D341Med (cell line): ENCODE data around the gene CCDC116.
"Not testable (repeated sequence)": the region's sequence is repeated elsewhere in the genome, so short reads cannot be mapped to it uniquely, and the experiment has no call there.

Source experiments
- DNase-seq: peaks from one replicate; pipeline ENCODE4 v3.0.0; 2012; ENCODE audit warnings: low spot score

Gene CCDC116

DNA sequence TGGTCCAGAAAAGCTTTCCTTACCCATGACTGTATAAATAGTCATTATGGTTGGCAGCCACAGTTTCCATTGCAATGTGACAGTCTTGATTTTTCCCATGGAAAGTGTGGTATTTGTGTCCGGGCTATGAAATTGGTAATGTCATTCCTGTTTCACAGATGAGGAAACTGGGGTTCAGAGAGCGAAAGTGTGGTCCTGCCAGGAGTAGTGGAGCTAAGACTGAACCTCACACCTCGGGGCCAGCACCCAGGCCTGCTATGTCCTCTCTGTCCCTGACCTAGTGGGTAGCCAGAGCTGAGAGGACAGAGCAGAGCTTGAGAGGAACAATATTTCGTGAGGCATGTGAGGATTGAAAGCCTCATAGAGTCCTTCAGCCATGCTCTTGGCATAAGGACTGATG is 1.5 kb upstream of the CCDC116 start:
- DNase-seq = no peak

DNA sequence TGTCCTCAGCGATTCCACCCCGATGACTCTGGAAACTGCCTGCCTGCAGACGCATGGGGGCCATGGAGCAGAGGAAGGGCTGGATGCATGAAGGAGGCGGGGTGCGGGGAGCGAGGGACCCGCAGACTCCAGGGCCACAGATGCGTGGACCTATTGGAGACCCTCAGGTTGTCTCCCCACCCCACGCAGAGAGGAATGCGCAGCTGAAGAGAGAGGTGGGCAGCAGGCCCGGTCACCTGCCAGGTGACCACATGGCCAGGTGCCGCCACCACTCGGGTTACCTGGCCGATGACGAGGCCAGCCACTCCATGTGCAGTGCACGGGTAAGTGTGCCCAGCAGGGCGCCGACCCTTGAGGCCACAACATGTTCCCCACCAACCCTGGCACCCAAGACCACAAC is 371 bp downstream of the CCDC116 start:
- DNase-seq = no peak

- no peak for DNase-seq
These were observed 921 bp downstream of the CCDC116 start for GRCh38 chr22:21633481-21633880.

DNA sequence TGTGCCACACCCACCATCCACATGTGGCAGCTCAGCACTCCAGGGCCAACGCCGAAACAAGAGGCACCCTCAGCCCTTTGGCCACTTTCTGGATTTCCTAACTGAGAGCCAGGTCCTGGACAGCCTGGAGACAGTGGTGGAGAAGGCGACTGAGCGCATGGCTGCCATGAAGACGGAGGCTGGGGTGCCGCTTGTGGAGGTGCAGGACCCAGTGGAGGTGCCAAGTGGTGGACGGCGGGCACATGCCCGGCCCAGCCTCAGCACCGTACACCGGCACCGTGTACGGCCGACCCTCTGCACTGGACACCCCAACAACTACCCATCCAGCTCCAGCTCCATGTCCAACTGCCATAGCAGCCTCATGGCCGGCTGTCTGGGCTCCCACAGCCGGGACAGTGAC is 1.5 kb downstream of the CCDC116 start:
- DNase-seq = no peak

GRCh38 chr22:21634844-21635243 is 2.3 kb downstream of the CCDC116 start:
- DNase-seq = no peak

DNA sequence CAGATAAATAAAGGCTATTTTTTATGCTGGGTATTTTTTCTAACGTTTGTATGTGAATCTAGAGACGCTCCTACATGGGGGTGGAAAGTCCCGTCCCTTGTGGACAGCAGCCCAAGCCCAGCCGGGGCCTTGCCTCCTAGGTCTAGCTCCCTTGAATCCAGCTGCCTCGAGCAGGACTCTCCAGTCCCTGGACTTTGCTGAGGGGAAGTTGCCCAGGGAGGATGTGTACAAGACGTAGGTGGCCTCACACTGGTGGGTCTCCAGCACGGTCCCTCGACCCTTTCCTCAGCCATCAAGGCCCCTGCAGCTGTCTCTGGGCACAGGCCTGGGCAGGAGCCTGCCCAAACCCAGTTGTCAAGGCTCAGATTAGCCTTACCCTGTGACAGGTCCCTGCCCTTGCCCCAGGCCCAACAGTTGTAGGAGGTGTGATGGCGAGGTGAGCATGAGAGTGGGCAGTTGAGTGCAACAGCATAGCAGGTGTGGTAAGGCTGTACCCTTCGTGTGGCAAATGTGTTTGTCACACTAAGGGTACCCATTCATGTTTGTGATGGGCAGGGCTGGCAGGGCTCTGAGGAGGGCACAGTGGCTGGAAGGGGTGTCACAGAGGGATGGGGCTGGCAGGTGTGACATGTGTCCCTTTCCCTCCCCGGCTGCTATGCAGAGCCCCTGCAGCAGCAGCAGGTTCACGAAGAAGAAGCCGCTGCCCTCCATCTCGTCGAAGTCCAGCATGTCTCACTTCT is 3.4 kb downstream of the CCDC116 start:
- DNase-seq = no peak

- DNase-seq = no peak
These were observed 4.2 kb downstream of the CCDC116 start for GRCh38 chr22:21636629-21637218.

- not testable (repeated sequence) for DNase-seq
These were observed 4.9 kb downstream of the CCDC116 start for GRCh38 chr22:21637450-21637849.

- DNase-seq = peak; percentile 12
These were observed 6.8 kb downstream of the CCDC116 start for GRCh38 chr22:21639359-21639758.

DNA sequence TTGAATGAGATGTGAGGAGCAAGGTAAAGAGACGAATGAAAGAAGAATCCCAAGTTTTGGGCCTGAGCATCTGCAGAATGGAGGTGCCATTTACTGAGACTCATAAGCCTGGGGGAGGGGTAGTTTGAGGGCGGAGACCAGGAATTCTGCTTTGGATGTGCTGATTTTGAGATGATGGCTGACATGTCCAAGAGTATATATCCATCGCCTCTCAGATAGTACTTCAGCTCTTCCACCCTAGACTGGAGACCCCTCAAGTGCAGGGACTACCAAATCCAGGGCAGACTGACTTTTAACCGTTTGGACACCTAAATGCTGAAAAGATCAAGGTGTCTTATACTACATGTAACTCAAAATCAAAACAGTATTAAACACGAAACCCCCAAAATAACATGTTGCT is 8.2 kb downstream of the CCDC116 start:
- no peak for DNase-seq

GRCh38 chr22:21641417-21641788 is 8.8 kb downstream of the CCDC116 start:
- no peak for DNase-seq

DNA sequence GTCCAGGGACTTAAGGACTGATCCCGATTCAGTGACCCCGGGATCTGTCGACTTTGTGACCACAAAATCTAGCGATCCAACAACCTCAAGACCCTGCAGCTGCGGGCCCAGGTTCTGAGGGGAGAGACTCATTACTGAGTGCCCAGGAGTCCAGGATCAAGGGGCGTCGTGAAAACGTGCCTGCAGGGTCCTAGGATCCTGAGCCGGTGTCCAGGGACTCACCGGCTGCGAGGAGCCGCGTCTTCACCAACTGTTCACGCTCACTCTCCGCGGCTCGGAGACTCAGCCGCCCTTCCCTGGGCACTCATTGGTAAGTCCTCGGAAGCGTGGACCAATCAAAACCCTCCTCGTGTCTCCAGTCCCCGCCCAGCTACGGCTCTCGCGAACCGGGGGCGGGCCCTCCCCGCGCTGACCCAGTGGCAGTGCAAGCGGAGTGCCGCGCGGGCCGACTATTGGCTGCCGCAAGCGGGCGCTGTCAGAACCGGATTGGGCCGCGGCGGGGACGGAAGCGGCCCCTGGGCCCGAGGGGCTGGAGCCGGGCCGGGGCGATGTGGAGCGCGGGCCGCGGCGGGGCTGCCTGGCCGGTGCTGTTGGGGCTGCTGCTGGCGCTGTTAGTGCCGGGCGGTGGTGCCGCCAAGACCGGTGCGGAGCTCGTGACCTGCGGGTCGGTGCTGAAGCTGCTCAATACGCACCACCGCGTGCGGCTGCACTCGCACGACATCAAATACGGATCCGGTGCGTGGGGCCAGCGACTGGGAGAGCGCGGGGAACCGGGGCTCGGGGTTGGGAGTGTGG is 9.4 kb downstream of the CCDC116 start, which contains the start of gene SDF2L1:
SDF2L1 (plus strand) TSS at position 514 of the 795 bp plus-strand sequence; CDS start at position 549, 35 bp downstream.
- peak; percentile 98 for DNase-seq

- DNase-seq = peak; percentile 79
These were observed 10.3 kb downstream of the CCDC116 start for GRCh38 chr22:21642584-21643448.

DNA sequence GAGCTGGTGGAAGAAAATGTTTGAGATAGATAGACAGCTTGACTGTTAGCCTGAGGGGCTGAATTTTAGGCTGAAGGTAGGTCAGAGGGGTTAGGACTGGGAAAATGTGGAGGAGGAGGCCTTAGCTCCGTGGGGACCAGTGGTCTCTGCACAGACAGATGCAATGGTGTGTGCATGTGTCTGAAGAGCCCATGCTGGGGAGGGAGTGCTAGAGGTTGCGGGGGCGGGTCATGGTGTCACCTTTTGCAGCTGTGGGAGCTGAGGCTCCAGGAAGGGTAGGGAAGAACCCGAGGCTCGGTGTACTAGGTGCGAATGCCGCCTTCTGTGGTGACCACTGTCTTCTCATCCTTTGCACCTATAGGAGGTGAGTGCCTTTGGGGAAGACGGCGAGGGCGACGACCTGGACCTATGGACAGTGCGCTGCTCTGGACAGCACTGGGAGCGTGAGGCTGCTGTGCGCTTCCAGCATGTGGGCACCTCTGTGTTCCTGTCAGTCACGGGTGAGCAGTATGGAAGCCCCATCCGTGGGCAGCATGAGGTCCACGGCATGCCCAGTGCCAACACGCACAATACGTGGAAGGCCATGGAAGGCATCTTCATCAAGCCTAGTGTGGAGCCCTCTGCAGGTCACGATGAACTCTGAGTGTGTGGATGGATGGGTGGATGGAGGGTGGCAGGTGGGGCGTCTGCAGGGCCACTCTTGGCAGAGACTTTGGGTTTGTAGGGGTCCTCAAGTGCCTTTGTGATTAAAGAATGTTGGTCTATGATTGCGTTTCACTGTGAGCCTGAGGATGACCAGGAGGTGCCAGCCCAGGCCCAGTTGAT is 11.2 kb downstream of the CCDC116 start:
- no peak for DNase-seq

DNA sequence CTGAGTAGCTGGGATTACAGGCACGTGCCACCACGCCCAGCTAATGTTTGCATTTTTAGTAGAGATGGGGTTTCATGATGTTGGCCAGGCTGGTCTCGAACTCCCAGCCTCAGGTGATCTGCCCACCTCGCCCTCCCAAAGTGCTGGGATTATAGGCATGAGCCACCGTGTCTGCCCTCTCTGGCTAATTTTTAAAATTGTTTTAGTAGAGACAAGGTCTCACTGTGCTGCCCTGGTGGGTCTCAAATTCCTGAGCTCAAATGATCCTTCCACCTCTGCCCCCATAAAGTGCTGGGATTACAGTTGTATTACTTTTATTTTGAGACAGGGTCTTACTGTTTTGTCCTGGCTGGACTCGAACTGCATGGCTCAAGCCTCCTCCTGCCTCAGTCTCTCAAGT is 13.0 kb downstream of the CCDC116 start:
- not testable (repeated sequence) for DNase-seq

DNA sequence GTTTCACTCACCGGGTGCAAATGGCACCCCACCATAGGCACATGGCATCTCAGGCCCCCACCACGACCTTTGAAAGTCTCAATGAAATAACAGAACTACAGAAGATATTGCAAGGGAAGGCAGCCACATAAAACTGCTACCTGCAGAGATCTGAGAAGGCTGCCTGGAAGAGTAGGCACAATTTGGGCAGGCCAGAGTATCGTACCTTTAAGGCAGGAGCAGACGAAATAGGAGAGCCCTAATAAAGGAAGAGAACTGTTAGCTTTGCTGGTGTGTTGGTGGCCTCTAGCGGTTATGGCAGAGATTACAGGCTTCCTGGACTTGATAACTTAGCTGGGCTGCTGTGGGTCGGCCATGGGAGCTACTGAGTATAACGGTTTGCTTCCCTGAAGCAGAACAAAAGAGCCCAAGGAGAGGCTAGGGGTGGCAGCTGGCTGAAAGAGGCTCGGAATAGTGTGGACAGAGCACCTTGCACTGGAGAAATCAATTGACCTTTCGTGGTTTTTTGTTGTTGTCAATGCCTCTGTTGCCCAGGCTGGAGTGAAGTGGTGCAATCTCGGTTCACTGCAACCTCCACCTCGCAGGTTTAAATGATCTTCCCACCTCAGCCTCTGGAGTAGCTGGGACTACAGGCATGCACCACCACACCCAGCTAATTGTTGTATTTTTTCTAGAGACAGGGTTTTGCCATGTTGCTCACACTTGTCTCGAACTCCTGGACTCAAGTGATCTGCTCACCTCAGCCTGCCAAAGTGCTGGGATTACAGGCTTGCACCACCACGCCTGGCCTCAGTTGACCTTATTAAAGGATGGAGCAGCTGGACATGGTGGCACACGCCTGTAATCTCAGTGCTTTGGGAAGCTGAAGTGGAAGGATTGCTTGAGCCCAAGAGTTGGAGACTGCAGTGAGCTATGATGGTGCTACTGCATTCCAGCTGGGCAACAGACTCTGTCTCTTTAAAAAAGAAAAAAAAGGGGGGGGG is 14.3 kb downstream of the CCDC116 start:
- peak; percentile 70 for DNase-seq

GRCh38 chr22:21650280-21650679 is 17.7 kb downstream of the CCDC116 start:
- no peak for DNase-seq

- DNase-seq = peak; percentile 25
These were observed 18.4 kb downstream of the CCDC116 start for GRCh38 chr22:21650823-21651520.

DNA sequence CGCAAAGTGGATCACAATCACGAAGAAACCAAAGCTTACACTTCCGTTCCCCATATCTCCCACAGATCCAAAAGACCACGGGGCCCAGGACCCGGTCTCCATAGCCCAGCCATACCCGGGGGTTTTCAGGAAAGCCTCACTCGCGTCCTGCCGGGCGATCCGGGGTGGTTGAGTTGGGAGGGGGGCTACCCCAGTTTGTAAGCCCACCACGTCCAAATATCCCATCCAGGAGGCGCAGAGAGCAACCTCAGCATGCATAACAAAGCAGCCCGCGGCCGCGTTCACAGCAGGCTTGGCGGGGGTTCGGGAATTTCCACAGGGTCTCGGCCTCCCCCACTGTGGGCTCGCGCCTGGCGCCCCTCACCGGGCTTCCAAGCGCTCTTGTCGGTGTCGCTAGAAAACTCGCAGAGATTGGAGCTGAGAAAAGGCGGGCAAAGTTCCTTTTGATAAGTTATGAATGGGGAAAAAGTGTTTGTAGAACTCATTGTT is 19.0 kb downstream of the CCDC116 start:
- no peak for DNase-seq
